ENCODE measurements around the gene KRTAP12-4.

KRTAP12-4 gene

GRCh38 chr21:44617071-44617501, 37.4 kb downstream of the KRTAP12-4 start:
- H3K4me2 ChIP-seq (ENCODE audit: low read length): no peak overlapping the region
- H3K79me2 ChIP-seq (ENCODE audit: control insufficient read depth, insufficient read depth, low read length, poor library complexity): no peaks in the 10 kb centered on the region
- H2AK5ac ChIP-seq (ENCODE audit: low read length): no peak overlapping the region
- no peaks in the 10 kb centered on the region for H3K4me1 ChIP-seq (ENCODE audit: control insufficient read depth in 1 of 2, insufficient read depth in 2 of 2, low read length in 2 of 2)
- no peak overlapping the region for H3K23ac ChIP-seq (ENCODE audit: low read length)
- DNase-seq: no peak
- H3K27ac ChIP-seq (ENCODE audit: low read depth, low read length): no peak overlapping the region
- H4K91ac ChIP-seq (ENCODE audit: low read depth, low read length): no peak overlapping the region
- H3K27me3 ChIP-seq (ENCODE audit: insufficient read depth, low read length): no peaks in the 10 kb centered on the region
- H4K12ac ChIP-seq (ENCODE audit: low read depth, low read length): no peak overlapping the region
- no peak overlapping the region for H3K18ac ChIP-seq (ENCODE audit: low read length)
- H3K4me3 ChIP-seq (ENCODE audit: low read depth, low read length): no peak overlapping the region
- H2BK5ac ChIP-seq (ENCODE audit: low read depth, low read length, poor library complexity): no peak overlapping the region
- no peak overlapping the region for H2BK12ac ChIP-seq (ENCODE audit: low read length)
- no peak overlapping the region for H3K4ac ChIP-seq (ENCODE audit: low read depth, low read length)
- H4K8ac ChIP-seq (ENCODE audit: low read depth, low read length): no peak overlapping the region
- H2BK120ac ChIP-seq (ENCODE audit: insufficient read depth, low read length, poor library complexity): no peak overlapping the region
- H2AFZ ChIP-seq (ENCODE audit: insufficient read depth, low read length, poor library complexity): no peak overlapping the region
- no peaks in the 10 kb centered on the region for H3K36me3 ChIP-seq (ENCODE audit: control insufficient read depth in 1 of 2, insufficient read depth in 2 of 2, low read length in 2 of 2)
- peaks cover 20% of the 10 kb centered on the region for H3K9me3 ChIP-seq (ENCODE audit: insufficient read depth, low read depth, low read length)
- H3K9ac ChIP-seq (ENCODE audit: low read length): no peak overlapping the region
- no peaks in the 10 kb centered on the region for H3K79me1 ChIP-seq (ENCODE audit: low read length)
- no peak overlapping the region for H3K14ac ChIP-seq (ENCODE audit: low read length)
- WGBS (ENCODE audit: extremely low coverage, insufficient coverage, insufficient read length): no CpG with 5 or more reads among the region's 8 CpGs

- Histone ChIP-seq H3K4me3 (ENCODE audit: low read depth, low read length) (no peak overlapping the region), H2BK120ac (ENCODE audit: insufficient read depth, low read length, poor library complexity) (no peak overlapping the region), H3K14ac (ENCODE audit: low read length) (no peak overlapping the region), H4K8ac (ENCODE audit: low read depth, low read length) (no peak overlapping the region), H3K9me3 (ENCODE audit: insufficient read depth, low read depth, low read length) (peaks cover 26% of the 10 kb centered on the region), H3K36me3 (ENCODE audit: control insufficient read depth in 1 of 2, insufficient read depth in 2 of 2, low read length in 2 of 2) (no peaks in the 10 kb centered on the region), H3K18ac (ENCODE audit: low read length) (no peak overlapping the region), H4K12ac (ENCODE audit: low read depth, low read length) (no peak overlapping the region), H3K27me3 (ENCODE audit: insufficient read depth, low read length) (no peaks in the 10 kb centered on the region), H2BK5ac (ENCODE audit: low read depth, low read length, poor library complexity) (no peak overlapping the region), H3K79me2 (ENCODE audit: control insufficient read depth, insufficient read depth, low read length, poor library complexity) (no peaks in the 10 kb centered on the region), H3K27ac (ENCODE audit: low read depth, low read length) (no peak overlapping the region), H2AFZ (ENCODE audit: insufficient read depth, low read length, poor library complexity) (no peak overlapping the region), H2AK5ac (ENCODE audit: low read length) (no peak overlapping the region), H3K23ac (ENCODE audit: low read length) (no peak overlapping the region), H2BK12ac (ENCODE audit: low read length) (no peak overlapping the region), H3K4me2 (ENCODE audit: low read length) (no peak overlapping the region), H4K91ac (ENCODE audit: low read depth, low read length) (no peak overlapping the region), H3K4ac (ENCODE audit: low read depth, low read length) (no peak overlapping the region), H3K4me1 (ENCODE audit: control insufficient read depth in 1 of 2, insufficient read depth in 2 of 2, low read length in 2 of 2) (no peaks in the 10 kb centered on the region), H3K9ac (ENCODE audit: low read length) (no peak overlapping the region), H3K79me1 (ENCODE audit: low read length) (no peaks in the 10 kb centered on the region)
- DNase-seq: no peak
- no CpG with 5 or more reads among the region's 16 CpGs for WGBS (ENCODE audit: extremely low coverage, insufficient coverage, insufficient read length)
Observed at GRCh38 chr21:44616591-44616926, 37.9 kb downstream of the KRTAP12-4 start.

GRCh38 chr21:44615911-44616590, 38.4 kb downstream of the KRTAP12-4 start:
- H3K4me2 ChIP-seq (ENCODE audit: low read length): no peak overlapping the region
- H3K9ac ChIP-seq (ENCODE audit: low read length): no peak overlapping the region
- H2BK5ac ChIP-seq (ENCODE audit: low read depth, low read length, poor library complexity): no peak overlapping the region
- no peaks in the 10 kb centered on the region for H3K4me1 ChIP-seq (ENCODE audit: control insufficient read depth in 1 of 2, insufficient read depth in 2 of 2, low read length in 2 of 2)
- no peak overlapping the region for H4K8ac ChIP-seq (ENCODE audit: low read depth, low read length)
- no peak overlapping the region for H2BK12ac ChIP-seq (ENCODE audit: low read length)
- H4K91ac ChIP-seq (ENCODE audit: low read depth, low read length): no peak overlapping the region
- H3K23ac ChIP-seq (ENCODE audit: low read length): no peak overlapping the region
- peaks cover 28% of the 10 kb centered on the region for H3K9me3 ChIP-seq (ENCODE audit: insufficient read depth, low read depth, low read length)
- no peaks in the 10 kb centered on the region for H3K79me2 ChIP-seq (ENCODE audit: control insufficient read depth, insufficient read depth, low read length, poor library complexity)
- no peak overlapping the region for H3K14ac ChIP-seq (ENCODE audit: low read length)
- H3K27me3 ChIP-seq (ENCODE audit: insufficient read depth, low read length): no peaks in the 10 kb centered on the region
- no peak for DNase-seq
- H2AFZ ChIP-seq (ENCODE audit: insufficient read depth, low read length, poor library complexity): no peak overlapping the region
- H3K36me3 ChIP-seq (ENCODE audit: control insufficient read depth in 1 of 2, insufficient read depth in 2 of 2, low read length in 2 of 2): no peaks in the 10 kb centered on the region
- WGBS (ENCODE audit: extremely low coverage, insufficient coverage, insufficient read length): no CpG with 5 or more reads among the region's 17 CpGs
- no peak overlapping the region for H2BK120ac ChIP-seq (ENCODE audit: insufficient read depth, low read length, poor library complexity)
- H3K18ac ChIP-seq (ENCODE audit: low read length): no peak overlapping the region
- no peak overlapping the region for H3K4ac ChIP-seq (ENCODE audit: low read depth, low read length)
- H3K27ac ChIP-seq (ENCODE audit: low read depth, low read length): no peak overlapping the region
- no peak overlapping the region for H4K12ac ChIP-seq (ENCODE audit: low read depth, low read length)
- no peak overlapping the region for H2AK5ac ChIP-seq (ENCODE audit: low read length)
- no peaks in the 10 kb centered on the region for H3K79me1 ChIP-seq (ENCODE audit: low read length)
- no peak overlapping the region for H3K4me3 ChIP-seq (ENCODE audit: low read depth, low read length)

GRCh38 chr21:44615466-44615865, 39.0 kb downstream of the KRTAP12-4 start:
- no peaks in the 10 kb centered on the region for H3K79me2 ChIP-seq (ENCODE audit: control insufficient read depth, insufficient read depth, low read length, poor library complexity)
- no peak overlapping the region for H2BK5ac ChIP-seq (ENCODE audit: low read depth, low read length, poor library complexity)
- no peaks in the 10 kb centered on the region for H3K36me3 ChIP-seq (ENCODE audit: control insufficient read depth in 1 of 2, insufficient read depth in 2 of 2, low read length in 2 of 2)
- H2AFZ ChIP-seq (ENCODE audit: insufficient read depth, low read length, poor library complexity): no peak overlapping the region
- H3K9me3 ChIP-seq (ENCODE audit: insufficient read depth, low read depth, low read length): peaks cover 28% of the 10 kb centered on the region
- no peak overlapping the region for H3K9ac ChIP-seq (ENCODE audit: low read length)
- no peak overlapping the region for H3K18ac ChIP-seq (ENCODE audit: low read length)
- H3K4me3 ChIP-seq (ENCODE audit: low read depth, low read length): no peak overlapping the region
- no peak overlapping the region for H2BK12ac ChIP-seq (ENCODE audit: low read length)
- H4K12ac ChIP-seq (ENCODE audit: low read depth, low read length): no peak overlapping the region
- DNase-seq: no peak
- H3K27me3 ChIP-seq (ENCODE audit: insufficient read depth, low read length): no peaks in the 10 kb centered on the region
- no peak overlapping the region for H4K8ac ChIP-seq (ENCODE audit: low read depth, low read length)
- no CpG with 5 or more reads among the region's 8 CpGs for WGBS (ENCODE audit: extremely low coverage, insufficient coverage, insufficient read length)
- H4K91ac ChIP-seq (ENCODE audit: low read depth, low read length): no peak overlapping the region
- no peaks in the 10 kb centered on the region for H3K4me1 ChIP-seq (ENCODE audit: control insufficient read depth in 1 of 2, insufficient read depth in 2 of 2, low read length in 2 of 2)
- H2AK5ac ChIP-seq (ENCODE audit: low read length): no peak overlapping the region
- no peak overlapping the region for H3K14ac ChIP-seq (ENCODE audit: low read length)
- no peaks in the 10 kb centered on the region for H3K79me1 ChIP-seq (ENCODE audit: low read length)
- H3K4me2 ChIP-seq (ENCODE audit: low read length): no peak overlapping the region
- no peak overlapping the region for H3K27ac ChIP-seq (ENCODE audit: low read depth, low read length)
- no peak overlapping the region for H2BK120ac ChIP-seq (ENCODE audit: insufficient read depth, low read length, poor library complexity)
- no peak overlapping the region for H3K4ac ChIP-seq (ENCODE audit: low read depth, low read length)
- H3K23ac ChIP-seq (ENCODE audit: low read length): no peak overlapping the region

Measured in trophoblast cell (in vitro differentiated cells and primary cell).